ENCODE data around the gene FGF14. TPM values are rescaled to one million over a fixed set of nuclear protein-coding genes. Genes with fewer than 3 reads are reported as not detected.

Gene FGF14
- total RNA-seq, 1 donor from 2014 or later = 2.9 TPM

DNA sequence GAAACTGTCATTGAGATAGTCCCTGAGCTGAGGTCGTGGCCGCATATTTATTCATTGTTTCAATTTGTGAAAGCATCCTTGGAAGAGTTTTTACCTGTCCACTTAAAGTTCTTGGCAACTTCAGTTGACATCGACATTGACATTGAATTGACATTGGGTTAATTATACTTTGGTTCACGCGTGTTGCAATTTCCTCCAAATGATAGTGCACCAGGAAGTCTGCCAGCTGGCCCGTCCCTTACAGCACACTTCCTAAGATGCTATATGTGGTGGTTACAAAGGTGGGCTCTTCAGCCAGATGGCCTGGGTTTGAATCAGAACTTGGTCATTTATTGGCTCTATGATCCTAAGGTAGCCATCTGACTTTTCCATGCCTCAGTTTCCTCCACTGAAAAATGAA, 176.0 kb downstream of the FGF14 start:
- H3K27me3 ChIP-seq (ENCODE audit: low read depth) = no peaks in the 10 kb centered on the region
- no peak overlapping the region for H3K4me3 ChIP-seq
- no peaks in the 10 kb centered on the region for H3K36me3 ChIP-seq
- TF ChIP-seq, protein P1, sequence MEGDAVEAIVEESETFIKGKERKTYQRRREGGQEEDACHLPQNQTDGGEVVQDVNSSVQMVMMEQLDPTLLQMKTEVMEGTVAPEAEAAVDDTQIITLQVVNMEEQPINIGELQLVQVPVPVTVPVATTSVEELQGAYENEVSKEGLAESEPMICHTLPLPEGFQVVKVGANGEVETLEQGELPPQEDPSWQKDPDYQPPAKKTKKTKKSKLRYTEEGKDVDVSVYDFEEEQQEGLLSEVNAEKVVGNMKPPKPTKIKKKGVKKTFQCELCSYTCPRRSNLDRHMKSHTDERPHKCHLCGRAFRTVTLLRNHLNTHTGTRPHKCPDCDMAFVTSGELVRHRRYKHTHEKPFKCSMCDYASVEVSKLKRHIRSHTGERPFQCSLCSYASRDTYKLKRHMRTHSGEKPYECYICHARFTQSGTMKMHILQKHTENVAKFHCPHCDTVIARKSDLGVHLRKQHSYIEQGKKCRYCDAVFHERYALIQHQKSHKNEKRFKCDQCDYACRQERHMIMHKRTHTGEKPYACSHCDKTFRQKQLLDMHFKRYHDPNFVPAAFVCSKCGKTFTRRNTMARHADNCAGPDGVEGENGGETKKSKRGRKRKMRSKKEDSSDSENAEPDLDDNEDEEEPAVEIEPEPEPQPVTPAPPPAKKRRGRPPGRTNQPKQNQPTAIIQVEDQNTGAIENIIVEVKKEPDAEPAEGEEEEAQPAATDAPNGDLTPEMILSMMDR (IDR thresholded peaks at IDR 0.05; ENCODE audit: borderline replicate concordance) = no peak
- no peaks in the 10 kb centered on the region for H3K9me3 ChIP-seq (replicated peaks)
- no peak for DNase-seq
- H3K27ac ChIP-seq (replicated peaks) = no peak overlapping the region
- intact Hi-C loops (cut with micrococcal nuclease) = no loop called here
- no peaks in the 10 kb centered on the region for H3K4me1 ChIP-seq

DNA sequence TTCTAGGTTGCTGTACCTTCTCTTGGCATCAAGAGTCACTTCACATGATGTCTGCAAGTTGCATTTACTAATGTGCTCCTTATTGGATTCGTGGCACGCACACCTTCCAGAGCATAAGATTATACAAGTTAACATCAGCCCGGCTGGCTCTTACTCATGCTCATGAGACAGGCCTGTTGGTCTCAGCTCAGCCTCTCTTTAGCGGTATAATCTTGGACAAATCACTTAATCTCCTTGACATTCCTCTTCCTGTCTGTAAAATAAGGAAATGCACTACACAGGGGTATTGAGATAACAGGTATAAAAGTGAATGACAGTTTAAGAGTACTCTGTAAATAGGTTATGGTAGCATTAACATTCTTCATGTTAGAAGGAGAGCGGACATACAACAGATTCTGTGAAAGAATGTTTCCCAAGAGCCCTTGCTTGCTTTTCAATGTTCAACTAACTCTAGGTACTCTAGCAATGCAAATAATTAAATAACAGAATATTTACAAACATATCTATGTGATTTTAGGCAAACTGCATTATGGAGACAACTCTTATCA, 181.1 kb downstream of the FGF14 start:
- Histone ChIP-seq H3K27ac (replicated peaks) (no peak overlapping the region), H3K9me3 (replicated peaks) (no peaks in the 10 kb centered on the region), H3K36me3 (no peaks in the 10 kb centered on the region), H3K4me3 (no peak overlapping the region), H3K4me1 (no peaks in the 10 kb centered on the region), H3K27me3 (ENCODE audit: low read depth) (no peaks in the 10 kb centered on the region)
- TF ChIP-seq, protein P1 (IDR thresholded peaks at IDR 0.05; ENCODE audit: borderline replicate concordance) = no peak
- intact Hi-C loops (cut with micrococcal nuclease) = no loop called here
- no peak for DNase-seq

DNA sequence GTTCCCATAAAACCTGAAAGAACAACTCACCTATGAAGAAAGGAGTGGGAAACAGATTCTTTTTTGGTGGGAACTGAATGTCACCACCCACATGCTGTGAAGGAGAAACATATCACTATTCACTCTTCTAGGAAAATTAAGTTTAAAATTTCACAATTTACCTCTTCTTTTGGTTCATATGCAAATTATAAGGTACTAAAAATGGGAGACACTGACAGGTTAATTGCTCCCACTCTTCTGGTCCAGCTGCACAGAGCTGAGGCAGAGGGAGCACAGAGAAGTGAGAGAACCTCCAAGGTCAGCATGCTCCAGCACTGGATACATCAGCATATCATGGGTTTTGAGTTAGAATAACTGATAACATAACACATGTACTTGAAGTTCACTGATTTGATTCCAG, 186.9 kb downstream of the FGF14 start:
- no peaks in the 10 kb centered on the region for H3K36me3 ChIP-seq
- H3K9me3 ChIP-seq (replicated peaks) = no peaks in the 10 kb centered on the region
- no peak for DNase-seq
- H3K27ac ChIP-seq (replicated peaks) = no peak overlapping the region
- intact Hi-C loops (cut with micrococcal nuclease) = no loop called here
- H3K4me1 ChIP-seq = no peaks in the 10 kb centered on the region
- H3K27me3 ChIP-seq (ENCODE audit: low read depth) = no peaks in the 10 kb centered on the region
- no peak overlapping the region for H3K4me3 ChIP-seq
- TF ChIP-seq, protein P1 (IDR thresholded peaks at IDR 0.05; ENCODE audit: borderline replicate concordance) = no peak

DNA sequence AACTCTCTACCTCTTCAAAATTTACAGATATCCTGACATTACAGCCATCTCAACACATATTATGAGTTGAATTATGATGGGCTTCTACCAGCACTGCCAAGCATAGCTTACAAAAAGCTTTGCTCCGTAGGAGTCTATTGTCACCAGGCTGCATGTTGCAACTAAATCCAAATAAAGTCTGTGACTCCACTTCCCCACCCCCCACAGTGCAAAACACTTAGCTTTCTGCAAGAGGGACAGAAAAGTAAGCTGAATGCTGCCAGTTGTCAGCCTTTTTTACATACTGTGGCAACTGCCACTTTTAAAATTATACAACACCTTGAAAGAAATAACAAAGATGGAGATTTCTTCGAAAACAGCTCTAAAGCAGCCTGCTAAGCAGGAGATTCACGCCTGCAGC, 189.1 kb downstream of the FGF14 start:
- TF ChIP-seq, protein P1 (IDR thresholded peaks at IDR 0.05; ENCODE audit: borderline replicate concordance) = no peak
- Histone ChIP-seq H3K27ac (replicated peaks) (no peak overlapping the region), H3K4me3 (no peak overlapping the region), H3K36me3 (no peaks in the 10 kb centered on the region), H3K4me1 (no peaks in the 10 kb centered on the region), H3K9me3 (replicated peaks) (no peaks in the 10 kb centered on the region), H3K27me3 (ENCODE audit: low read depth) (no peaks in the 10 kb centered on the region)
- intact Hi-C loops (cut with micrococcal nuclease) = no loop called here
- no peak for DNase-seq

DNA sequence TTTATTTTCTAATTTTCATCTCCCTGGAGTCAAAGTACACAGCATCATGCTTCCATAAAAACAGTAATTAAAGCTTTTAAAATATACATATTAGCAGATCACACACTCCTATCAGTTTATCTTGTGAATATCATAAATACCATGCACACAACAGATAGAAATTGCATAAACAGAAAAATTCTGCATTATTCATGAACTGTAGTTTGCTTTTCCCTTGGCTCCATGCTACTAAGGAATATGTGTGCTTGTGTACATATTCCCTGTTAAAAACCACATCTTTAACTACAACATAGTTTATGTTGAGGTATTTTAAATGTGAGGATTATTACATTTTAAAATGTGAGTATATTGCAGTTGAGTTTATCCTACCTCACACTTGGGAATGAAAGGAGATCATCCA, 193.5 kb downstream of the FGF14 start:
- TF ChIP-seq, protein P1 (IDR thresholded peaks at IDR 0.05; ENCODE audit: borderline replicate concordance) = no peak
- H3K9me3 ChIP-seq (replicated peaks) = no peaks in the 10 kb centered on the region
- intact Hi-C loops (cut with micrococcal nuclease) = no loop called here
- H3K4me3 ChIP-seq = no peak overlapping the region
- no peaks in the 10 kb centered on the region for H3K36me3 ChIP-seq
- no peaks in the 10 kb centered on the region for H3K27me3 ChIP-seq (ENCODE audit: low read depth)
- DNase-seq = no peak
- H3K27ac ChIP-seq (replicated peaks) = no peak overlapping the region
- no peaks in the 10 kb centered on the region for H3K4me1 ChIP-seq
